HG02973 (cell line): Measurements from ENCODE around the gene FRMD3.

Experiments used
- ATAC-seq: cut with Tn5 transposase; IDR thresholded peaks from one replicate; pipeline ENCODE4 v1.9.1; 2021; ENCODE audit warnings: moderate library complexity; ENCODE audit not compliant: unreplicated experiment

The FRMD3 gene

GRCh38 chr9:83342731-83343130 is 195.5 kb downstream of the FRMD3 start:
- no peak for ATAC-seq

- no peak for ATAC-seq
Observed at GRCh38 chr9:83342006-83342405, 196.2 kb downstream of the FRMD3 start.

GRCh38 chr9:83340451-83340850 is 197.8 kb downstream of the FRMD3 start:
- no peak for ATAC-seq

- no peak for ATAC-seq
Observed at GRCh38 chr9:83339435-83339834, 198.8 kb downstream of the FRMD3 start.

- ATAC-seq: no peak
Observed at GRCh38 chr9:83336706-83337105, 201.5 kb downstream of the FRMD3 start.

- peak; percentile 66 for ATAC-seq
Observed at GRCh38 chr9:83334320-83334719, 203.9 kb downstream of the FRMD3 start.

- no peak for ATAC-seq
Observed at GRCh38 chr9:83330207-83331196, 207.7 kb downstream of the FRMD3 start.

GRCh38 chr9:83327750-83328622 is 210.2 kb downstream of the FRMD3 start:
- no peak for ATAC-seq

GRCh38 chr9:83327323-83327722 is 210.9 kb downstream of the FRMD3 start:
- no peak for ATAC-seq

GRCh38 chr9:83323148-83323547 is 215.1 kb downstream of the FRMD3 start:
- ATAC-seq: no peak

- no peak for ATAC-seq
Observed at GRCh38 chr9:83322438-83322837, 215.8 kb downstream of the FRMD3 start.

- no peak for ATAC-seq
Observed at GRCh38 chr9:83317244-83317643, 221.0 kb downstream of the FRMD3 start.

- no peak for ATAC-seq
Observed at GRCh38 chr9:83315649-83316048, 222.6 kb downstream of the FRMD3 start.

GRCh38 chr9:83313781-83314180 is 224.4 kb downstream of the FRMD3 start:
- ATAC-seq: no peak

GRCh38 chr9:83312537-83312936 is 225.7 kb downstream of the FRMD3 start:
- no peak for ATAC-seq

GRCh38 chr9:83307066-83307724 is 231.0 kb downstream of the FRMD3 start:
- ATAC-seq: no peak

- ATAC-seq: no peak
Observed at GRCh38 chr9:83304686-83305085, 233.5 kb downstream of the FRMD3 start.

- ATAC-seq: no peak
Observed at GRCh38 chr9:83299571-83299970, 238.6 kb downstream of the FRMD3 start.

GRCh38 chr9:83299094-83299493 is 239.1 kb downstream of the FRMD3 start:
- no peak for ATAC-seq

GRCh38 chr9:83296123-83296522 is 242.1 kb downstream of the FRMD3 start:
- peak; percentile 50 for ATAC-seq

GRCh38 chr9:83294816-83295215 is 243.4 kb downstream of the FRMD3 start:
- ATAC-seq: no peak
